Activated T-helper 9 cell treated with anti-CD3 and anti-CD28 coated beads, Interleukin-2, amount 50 U/mL, for 16 hours (primary cell): Measurements from ENCODE around the gene P2RX4.
"Not testable (repeated sequence)": the region's sequence is repeated elsewhere in the genome, so short reads cannot be mapped to it uniquely, and the experiment has no call there.

ENCODE experiments used
- DNase-seq: peaks from one replicate; pipeline ENCODE4 v3.0.0-alpha.2; 2020; ENCODE audit warnings: low read depth

P2RX4 gene

DNA sequence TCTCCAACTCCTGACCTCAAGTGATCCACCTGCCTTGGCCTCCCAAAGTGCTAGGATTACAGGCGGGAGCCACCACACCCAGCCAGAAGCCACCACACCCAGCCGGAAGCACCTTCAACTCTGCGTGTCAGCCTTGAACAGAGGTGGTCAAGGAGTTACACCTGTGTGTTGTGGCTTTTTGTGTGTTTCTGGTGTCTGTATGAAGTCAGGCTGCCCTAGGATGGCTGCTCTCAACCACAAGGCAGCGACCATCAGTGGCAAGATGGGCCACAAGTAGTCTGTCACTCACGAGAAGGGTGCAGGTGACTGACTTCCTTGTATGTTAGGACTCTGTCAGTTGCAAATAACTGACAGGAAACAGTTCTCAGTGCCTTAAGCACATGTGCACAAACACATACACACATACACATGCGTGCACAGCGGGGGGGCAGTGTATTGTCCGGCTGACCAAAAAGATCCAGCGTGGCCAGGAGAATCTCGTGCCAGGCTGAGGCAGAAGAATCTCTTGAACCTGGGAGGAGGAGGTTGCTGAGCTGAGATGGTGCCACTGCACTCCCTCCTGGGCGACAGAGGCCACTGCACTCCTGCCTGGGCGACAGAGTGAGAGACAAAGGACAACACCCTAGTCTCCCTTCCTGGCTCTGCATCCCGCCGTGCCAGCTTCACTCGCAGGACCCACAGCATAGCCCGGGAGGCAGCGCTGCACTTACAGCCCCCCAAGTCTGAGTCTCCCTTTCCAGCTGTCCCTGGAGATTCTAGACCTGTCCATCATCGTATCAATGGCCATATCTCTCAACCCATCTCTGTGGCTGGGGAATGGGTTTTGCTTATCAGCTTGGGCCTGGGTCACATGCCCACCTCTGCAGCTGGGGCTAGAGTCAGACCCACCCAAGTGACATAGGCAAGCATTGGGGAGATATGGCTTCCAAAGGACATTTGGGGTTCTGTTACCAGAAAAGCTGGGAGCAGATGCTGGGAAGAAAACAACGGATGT, 13.7 kb downstream of the P2RX4 start:
- DNase-seq: no peak

DNA sequence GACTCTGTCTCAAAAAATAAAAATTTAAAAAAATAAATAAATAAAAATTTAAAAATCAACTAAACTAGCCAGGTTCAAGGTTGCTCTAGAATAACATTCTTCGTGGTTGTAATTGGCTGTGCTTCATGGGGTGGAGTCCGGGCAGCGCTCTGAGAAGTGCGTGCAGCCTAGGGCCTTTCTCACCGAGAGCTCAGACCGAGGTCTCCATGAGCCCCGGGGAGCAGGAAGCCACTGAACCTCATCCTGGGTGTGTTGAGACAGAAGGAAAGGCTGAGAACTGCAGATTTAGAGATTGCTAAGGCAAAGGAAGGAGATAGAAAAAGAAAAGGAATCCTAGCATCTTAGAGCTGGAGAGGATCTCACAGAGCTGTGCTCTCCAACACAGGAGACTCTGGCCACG, 14.7 kb downstream of the P2RX4 start:
- no peak for DNase-seq

DNA sequence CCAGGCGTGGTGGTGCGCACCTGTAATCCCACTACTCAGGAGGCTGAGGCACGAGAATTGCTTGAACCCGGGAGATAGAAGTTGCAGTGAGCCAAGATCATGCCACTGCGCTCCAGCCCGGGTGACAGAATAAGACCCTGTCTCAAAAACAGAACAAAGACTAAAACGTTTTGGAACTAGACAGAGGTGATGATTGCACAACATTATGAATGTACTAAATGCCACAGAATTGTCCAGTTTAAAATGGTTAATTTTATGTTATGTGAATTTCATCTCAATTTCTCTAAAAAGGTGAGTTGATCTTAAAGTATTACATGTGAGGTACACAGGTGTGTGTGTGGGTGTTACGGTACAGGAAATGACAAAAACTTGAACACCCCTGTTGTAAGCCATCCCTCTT, 16.5 kb downstream of the P2RX4 start:
- no peak for DNase-seq

DNA sequence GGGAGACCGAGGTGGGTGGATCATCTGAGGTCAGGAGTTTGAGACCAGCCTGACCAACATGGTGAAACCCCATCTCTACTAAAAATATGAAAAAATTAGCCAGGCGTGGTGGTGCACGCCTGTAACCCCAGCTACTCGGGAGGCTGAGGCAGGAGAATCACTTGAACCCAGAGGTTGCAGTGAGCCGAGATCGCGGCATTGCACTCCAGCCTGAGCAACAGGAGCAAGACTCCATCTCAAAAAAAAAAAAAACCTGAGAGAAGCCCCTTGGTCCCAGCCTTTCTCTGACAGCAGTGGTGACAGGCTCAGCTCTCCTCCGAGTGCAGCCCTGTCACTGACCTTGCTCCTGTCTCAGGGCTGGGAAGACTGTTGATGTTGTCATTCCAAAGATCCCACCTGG, 16.9 kb downstream of the P2RX4 start:
- not testable (repeated sequence) for DNase-seq

DNA sequence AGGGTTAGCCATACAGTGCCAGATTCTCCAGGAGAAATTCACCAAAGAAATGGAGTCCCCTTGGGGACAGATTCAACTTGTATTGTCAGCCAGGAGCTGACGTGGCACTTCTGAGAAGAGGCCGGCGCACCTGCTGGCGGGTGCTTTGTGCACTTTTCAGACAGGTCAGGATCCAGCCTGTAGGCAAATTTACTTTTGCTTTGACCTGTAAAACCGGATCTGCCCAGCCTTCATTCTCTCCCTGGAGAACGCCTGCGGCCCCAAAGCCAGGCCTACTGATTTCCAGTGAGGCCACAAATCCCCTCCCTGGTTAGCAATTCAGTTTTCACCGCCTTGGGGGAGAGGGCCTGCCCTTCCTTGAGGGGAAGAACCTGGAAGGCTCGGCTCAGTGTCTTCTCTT, 17.4 kb downstream of the P2RX4 start:
- no peak for DNase-seq

DNA sequence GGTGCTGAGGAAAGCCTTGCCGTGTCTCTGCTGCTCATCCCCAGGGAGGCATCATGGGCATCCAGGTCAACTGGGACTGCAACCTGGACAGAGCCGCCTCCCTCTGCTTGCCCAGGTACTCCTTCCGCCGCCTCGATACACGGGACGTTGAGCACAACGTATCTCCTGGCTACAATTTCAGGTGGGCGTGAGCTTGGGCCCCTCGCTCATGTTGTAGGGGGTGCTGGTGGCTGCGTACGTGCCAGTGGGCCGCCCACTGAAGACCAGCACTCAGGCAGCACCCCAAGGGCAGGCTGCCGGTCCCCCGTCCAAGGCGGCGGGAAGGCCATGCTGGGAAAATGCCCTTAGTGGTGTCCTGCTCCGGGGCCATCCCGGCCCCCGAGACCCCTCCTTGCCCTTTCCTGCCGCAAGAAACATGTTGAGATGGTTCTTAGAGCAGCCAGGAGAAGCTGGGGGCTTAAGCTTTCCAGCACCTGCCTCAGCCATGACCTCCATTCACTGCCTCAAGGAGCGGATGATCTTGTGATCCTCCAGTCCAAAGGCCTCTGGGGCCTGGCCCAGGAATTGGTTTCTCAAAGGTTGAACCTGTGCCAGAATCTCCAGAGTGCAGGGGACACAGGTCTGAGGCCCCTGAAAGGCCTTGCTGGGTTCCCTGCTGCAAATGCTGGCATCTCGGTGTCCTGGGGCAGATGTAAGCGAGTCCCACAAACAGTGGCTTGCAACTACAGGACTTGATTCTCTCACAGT, 19.2 kb downstream of the P2RX4 start:
- DNase-seq: no peak

DNA sequence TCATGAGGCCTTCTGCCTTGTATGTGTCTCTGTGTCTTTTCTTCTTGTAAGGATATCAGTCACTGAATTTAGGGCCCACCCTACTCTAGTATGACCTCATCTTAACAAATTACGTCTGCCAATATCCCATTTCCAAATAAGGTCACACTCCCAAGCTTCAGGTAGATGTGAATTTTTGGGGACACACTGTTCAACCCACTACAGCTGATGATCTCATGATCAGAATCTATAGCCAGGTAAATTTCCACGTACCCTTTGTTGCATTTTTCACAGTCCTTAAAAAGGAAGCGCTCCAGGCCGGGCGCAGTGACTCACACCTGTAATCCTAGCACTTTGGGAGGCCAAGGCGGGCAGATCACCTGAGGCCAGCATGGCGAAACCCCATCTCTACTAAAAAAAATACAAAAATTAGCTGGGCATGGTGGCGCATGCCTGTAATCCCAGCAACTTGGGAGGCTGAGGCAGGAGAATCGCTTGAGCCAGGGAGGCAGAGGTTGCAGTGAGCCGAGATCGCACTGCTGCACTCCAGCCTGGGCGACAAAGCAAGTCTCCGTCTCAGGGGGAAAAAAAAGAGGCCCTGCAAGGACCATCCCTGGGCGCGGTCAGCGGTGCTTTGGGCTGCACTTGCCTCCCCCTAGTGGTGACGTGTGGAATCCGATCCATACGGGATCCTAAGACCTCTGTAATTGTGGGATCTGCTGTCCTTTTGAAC, 20.1 kb downstream of the P2RX4 start:
- DNase-seq: peak; percentile 43

DNA sequence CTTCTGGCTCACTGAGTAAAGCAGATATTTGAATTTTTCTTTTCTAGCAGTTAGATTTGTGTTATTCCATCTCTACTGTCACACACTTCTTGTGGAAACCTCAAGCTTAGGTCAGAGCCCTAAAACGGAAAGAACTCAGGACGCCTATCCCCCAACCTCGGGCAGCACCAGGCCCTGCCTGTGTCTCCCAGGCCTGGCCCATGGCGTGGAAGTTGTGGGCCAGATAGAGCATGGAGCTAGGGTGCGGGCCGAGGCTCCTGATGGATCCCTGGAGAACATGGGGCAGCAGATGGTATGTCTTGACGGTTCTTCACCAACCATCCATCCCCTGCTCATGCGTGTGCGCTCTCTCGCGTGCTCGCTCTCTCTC, 20.6 kb downstream of the P2RX4 start:
- no peak for DNase-seq

DNA sequence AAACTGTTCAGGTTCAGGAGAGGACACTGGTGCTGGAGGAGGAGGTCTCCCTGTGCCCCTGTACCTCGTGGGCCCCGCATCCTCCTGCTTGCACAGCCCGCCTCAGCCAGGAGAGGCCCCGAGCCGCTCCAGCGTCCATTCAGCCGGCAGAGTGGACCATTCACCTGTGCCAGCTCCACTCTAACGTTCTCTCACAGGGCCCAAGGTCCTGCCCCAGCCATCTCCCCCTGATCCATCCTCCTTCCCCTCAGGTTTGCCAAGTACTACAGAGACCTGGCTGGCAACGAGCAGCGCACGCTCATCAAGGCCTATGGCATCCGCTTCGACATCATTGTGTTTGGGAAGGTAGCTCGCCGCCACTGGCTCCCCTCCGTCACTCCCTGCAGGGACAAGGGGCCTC, 22.2 kb downstream of the P2RX4 start:
- DNase-seq: no peak

DNA sequence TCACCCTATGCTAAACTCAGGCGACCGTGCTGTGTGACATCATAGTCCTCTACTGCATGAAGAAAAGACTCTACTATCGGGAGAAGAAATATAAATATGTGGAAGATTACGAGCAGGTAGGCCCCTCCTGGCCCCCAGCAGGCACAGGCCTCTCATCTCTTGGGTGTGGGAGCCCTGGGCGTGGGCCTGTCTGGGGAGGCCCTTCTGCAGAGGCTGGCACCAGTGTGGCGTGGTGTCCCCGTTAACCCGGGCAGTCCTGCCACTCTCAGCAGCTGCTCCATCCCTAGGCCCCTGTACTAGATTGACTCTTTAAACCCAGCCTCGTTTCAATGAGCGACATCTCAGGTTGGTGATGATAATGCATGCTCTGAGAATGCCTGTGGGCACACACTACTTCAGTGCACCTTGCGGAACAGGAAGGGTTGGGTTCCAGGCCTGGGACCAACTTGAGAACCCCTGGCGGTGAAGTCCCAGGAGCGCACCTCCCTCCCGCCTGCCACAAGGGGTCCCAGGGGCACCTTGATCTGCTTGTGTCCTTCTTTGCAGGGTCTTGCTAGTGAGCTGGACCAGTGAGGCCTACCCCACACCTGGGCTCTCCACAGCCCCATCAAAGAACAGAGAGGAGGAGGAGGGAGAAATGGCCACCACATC, 23.2 kb downstream of the P2RX4 start:
- no peak for DNase-seq

DNA sequence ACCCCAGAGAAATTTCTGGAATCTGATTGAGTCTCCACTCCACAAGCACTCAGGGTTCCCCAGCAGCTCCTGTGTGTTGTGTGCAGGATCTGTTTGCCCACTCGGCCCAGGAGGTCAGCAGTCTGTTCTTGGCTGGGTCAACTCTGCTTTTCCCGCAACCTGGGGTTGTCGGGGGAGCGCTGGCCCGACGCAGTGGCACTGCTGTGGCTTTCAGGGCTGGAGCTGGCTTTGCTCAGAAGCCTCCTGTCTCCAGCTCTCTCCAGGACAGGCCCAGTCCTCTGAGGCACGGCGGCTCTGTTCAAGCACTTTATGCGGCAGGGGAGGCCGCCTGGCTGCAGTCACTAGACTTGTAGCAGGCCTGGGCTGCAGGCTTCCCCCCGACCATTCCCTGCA, 23.7 kb downstream of the P2RX4 start:
- DNase-seq: no peak

DNA sequence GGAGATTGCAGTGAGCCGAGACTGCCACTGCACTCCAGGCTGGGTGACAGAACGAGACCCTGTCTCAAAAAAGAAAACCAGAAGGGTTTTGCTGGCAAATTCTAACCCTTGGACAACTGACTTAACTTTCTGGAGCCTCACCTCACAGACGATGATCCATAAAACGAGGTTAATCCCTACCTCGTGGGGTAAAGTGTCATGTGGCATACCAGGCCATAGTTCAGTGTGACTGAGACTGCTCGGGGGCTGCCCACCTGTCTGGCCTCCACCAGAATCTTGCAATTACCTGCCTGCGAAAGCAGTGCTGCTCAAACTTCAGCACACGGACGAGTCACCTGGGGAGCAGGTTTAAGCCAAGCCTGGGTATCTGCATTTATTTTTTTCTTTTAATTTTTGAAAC, 26.8 kb downstream of the P2RX4 start:
- no peak for DNase-seq

DNA sequence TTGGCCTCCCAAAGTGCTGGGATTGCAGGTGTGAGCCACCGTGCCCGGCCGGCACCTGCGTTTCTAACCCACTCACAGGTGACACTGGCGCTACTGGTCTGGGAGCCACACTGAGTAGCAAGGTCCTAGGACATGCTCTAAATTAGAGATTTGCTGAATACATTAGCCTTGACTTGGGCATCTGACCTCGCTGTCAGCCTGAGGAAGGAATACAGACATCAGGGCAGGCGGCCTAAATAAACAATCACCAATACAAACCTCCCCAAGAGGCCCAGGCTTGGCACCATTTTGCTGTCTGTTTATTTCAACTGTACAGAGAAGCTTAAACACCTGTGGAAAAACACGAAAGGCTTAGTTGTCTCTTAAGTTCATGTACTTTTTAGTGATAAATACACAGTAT, 27.5 kb downstream of the P2RX4 start:
- DNase-seq: no peak

DNA sequence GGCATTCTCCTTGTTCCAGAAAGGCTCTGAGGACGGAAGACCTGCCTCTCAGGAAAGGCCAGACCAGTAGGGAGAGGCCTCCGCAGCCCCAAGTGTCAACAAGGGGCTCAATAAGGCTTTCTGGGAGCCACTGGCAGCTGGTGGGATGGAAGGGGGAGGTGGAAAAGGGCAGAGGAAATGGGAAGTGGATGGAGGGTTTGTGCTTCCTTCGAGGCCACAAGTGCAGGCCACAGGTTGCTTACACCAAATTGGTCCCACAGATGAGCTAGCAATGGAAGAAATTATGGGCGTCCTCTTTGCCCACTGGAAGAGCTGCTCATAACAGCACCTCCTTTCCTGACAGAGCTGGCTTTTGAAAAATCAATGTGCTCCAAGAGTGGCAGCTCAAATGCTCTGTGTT, 28.2 kb downstream of the P2RX4 start:
- DNase-seq: no peak

DNA sequence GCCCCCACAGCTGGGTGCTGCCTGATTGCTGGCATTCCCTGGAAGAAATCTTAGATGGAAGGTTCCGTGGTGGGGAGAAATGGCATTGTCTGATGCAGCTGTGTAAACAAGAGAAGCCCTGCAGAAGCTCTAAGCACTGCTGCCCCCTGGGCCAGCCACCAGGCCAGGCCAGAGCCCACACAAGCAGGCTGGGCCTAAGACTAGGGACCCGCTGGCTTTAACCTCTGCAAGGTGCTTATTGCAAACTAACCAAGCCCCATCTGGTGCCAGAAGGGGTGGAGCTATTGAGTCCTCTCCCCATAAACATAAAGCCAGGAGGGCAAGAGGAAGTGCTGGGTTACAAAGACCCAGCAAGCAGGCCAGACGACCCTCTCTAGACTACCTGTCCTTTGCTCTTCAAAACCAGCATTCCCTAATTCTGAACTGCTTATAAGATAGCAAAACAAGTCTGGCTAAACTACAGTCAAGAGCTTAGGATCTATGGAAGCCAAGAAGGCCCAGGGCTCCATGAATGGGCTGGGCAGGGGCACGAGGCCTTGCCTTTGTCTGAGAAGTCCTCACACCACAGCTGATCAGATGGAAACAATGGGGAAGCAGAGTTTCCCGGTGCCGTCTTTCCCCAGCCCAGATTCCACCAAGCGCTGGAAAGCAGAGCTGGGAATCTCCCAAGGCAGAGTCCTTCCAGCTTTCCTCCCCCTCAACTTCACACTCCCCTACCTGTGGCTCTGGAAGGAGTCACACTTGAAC, 28.8 kb downstream of the P2RX4 start:
- no peak for DNase-seq

DNA sequence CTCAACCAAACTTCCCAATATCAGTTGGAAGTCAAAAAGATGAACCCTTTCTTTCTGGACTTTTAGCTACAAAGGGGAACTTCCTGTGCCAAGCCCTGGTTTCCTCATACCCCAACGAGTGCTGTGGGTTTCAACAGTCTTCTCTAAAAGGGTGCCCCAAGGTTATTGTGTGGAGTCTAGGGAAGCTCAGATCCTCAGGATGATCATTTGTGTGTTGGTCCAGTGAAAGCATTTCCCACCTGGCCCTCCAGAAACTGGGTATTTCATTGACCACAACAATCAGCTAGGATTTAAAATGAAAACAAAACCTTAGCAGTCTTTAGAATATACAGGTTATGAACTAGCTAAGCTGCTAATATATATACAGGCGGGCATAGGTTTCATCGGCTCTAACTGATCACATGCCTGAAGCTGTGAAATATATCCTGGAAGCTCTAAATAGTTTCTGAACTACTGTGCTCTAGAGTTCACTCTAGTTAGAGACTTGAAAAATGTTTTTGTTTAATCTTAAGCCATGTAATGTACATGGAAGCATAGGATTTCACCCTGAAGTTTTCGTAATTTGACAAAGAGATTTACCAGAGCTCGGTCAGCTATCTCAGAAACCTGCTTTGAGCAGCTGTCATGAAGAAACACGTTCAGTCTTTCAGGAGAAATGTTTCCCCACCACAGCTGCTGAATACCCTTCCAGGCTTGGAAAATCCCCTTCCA, 29.6 kb downstream of the P2RX4 start:
- DNase-seq: no peak

DNA sequence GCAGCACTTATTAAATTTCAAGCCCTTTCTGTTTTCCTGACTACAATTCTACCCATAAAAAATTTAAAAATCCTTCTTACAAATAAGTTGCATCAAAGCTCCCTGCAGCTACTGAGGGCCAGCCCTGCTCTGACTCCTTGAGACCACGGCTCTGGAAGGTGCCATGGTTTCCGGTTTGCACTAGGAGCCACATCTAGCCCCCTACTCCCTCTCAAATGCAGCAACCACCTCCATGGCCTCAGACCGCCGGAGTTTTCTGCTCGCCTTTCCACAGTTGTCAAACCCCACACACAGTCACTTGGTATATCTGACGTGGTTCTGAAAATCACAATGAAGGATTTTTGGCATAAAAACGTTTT, 30.1 kb downstream of the P2RX4 start:
- DNase-seq: no peak

DNA sequence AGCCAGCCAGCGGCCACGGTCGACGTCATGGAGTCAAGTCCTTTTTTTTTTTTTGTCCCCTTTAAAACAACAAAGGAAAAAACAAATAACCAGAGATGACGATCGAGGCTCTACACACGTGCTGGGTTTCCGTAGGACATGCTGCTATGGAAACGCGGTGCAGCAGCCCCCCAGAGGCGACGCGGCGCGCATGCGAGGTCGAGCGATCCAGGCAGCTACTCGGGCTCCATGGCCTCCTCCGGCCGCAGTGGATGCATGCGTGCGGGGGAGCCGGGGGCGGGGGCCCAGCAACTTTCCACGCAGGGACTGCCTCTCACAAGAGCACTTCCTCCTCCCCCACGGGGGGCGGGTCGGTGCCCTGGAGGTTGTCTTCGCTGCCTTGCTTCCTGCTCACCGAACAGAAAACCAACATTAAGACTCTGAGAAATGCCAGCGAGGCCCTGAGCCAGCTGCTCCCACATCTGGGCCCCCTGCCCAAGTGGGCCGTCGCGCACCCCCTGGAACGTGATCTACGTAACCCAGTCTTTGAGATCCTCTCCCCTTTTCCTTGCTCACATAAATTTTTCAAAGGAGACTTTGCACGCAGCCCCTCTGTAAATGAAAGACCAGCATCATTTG, 30.7 kb downstream of the P2RX4 start:
- DNase-seq: peak; percentile 80

DNA sequence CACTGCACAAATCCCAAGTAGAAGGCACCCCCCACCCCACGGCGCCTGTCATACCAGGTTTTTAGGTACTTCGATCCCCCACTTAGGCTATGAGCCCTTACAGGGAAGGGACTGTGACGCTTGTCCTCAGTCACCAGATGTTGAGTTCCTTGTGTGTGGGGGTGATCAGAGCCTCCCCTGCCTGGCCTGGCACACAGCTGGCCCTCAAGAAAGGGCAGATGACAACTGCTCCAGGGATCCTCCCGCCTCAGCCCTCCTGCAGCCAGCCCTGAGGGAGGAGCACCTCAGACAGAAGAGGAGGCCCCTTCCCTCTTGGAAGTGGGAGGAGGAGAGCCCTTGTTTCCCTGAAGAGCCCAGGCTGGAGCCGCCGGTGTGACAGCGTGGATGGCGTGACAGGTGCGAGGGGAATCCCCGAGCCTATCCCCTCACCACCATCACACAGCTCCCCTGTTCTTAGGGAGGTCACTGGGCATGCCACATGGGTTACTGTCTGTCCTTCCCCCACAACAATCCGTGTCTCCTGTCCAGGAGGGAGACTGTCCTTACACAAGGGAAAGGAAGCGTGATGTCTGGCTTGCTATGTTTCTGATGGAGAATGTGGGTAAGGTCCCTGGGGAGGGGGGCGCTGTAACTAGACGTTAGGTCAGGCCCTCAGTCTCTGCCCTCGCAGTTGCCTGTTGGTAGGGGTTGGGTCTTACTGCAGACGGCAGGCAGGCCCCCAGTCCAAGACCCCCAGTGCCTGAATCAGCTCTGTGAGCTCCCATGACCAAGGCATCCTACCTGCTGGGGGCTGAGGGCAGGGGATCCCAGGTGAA, 31.4 kb downstream of the P2RX4 start:
- no peak for DNase-seq

DNA sequence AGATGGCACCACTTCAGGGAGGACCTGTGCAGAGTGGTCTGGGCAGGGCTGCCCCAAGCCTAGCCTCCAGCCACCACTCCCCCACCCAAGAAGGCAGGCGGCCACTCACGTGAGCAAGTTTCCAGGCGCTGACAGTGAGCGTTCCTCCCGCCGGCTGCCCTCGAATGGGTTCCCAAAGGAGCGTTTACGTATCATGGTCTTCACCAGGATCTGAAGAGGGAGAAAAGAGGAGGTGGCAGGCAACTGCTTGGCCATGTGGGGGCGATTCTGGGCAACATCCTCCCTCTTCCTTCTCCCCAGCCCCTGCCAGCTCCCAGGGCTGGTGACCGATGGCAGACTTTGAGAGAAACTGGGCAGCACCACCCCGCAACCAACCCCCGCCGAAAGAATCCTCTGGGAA, 35.1 kb downstream of the P2RX4 start:
- no peak for DNase-seq
